Esophagus (tissue), 2 donors: ENCODE results near the gene RAB3IL1. TPM values are rescaled to one million over a fixed set of nuclear protein-coding genes. Genes with fewer than 3 reads are reported as not detected.
A peak's percentile ranks its signal among the peaks of the same experiment; 100 is the strongest.
"Not testable (repeated sequence)": the region's sequence is repeated elsewhere in the genome, so short reads cannot be mapped to it uniquely, and the experiment has no call there.

ENCODE experiments used
- H3K27ac ChIP-seq, 2 donors: one replicate each; pipeline ENCODE4 v1.5.1; 2013; ENCODE audit warnings: low read depth in 2 of 2, mild to moderate bottlenecking in 2 of 2, inconsistent platforms in 1 of 2, low read length in 1 of 2, moderate library complexity in 1 of 2
- H3K27me3 ChIP-seq, 2 donors: one replicate each; pipeline ENCODE4 v1.6.1; 2013; ENCODE audit warnings: low read length in 2 of 2, control low read depth in 1 of 2, mild to moderate bottlenecking in 1 of 2; ENCODE audit not compliant: insufficient read depth in 2 of 2, control insufficient read depth in 1 of 2
- H3K36me3 ChIP-seq, 2 donors: one replicate each; pipeline ENCODE4 v1.6.1; 2013; ENCODE audit warnings: low read length in 1 of 2; ENCODE audit not compliant: control insufficient read depth in 2 of 2, insufficient read depth in 2 of 2
- H3K4me1 ChIP-seq, 2 donors: one replicate each; pipeline ENCODE4 v1.6.1; 2013; ENCODE audit warnings: low read length in 1 of 2; ENCODE audit not compliant: control insufficient read depth in 2 of 2, insufficient read depth in 2 of 2
- H3K4me3 ChIP-seq, 2 donors: one replicate each; pipeline ENCODE4 v1.5.1; 2013; ENCODE audit warnings: low read length in 2 of 2, mild to moderate bottlenecking in 2 of 2, low read depth in 1 of 2, moderate library complexity in 1 of 2
- H3K9me3 ChIP-seq, 2 donors: one replicate each; pipeline ENCODE4 v1.6.1; 2013; ENCODE audit warnings: mild to moderate bottlenecking in 2 of 2, low read depth in 1 of 2, low read length in 1 of 2, moderate library complexity in 1 of 2; ENCODE audit not compliant: control insufficient read depth in 2 of 2, insufficient read depth in 1 of 2
- WGBS, 2 donors: extraction: QIAGEN DNeasy Blood & Tissue Kit; methylation state at CpG; one replicate each; pipeline ENCODE4 v1.1.7; 2013; 5-methylcytosine and 5-hydroxymethylcytosine counted together
- polyA plus RNA-seq, 2 donors: library from polyadenylated mRNA; stranded (reverse); fragments of 200-250 nt; gene quantifications; one replicate each; pipeline ENCODE4 v1.2.3, GENCODE V29; 2013
- donor health status: healthy with polysubstance abuse.
- donor health status: Bipolar disorder and iron deficiency.

Gene RAB3IL1
- polyA plus RNA-seq, 2 donors, result 1.4 to 2.1 TPM

GRCh38 chr11:61954106-61954850 lies 36.9 kb upstream of the RAB3IL1 start:
- Histone ChIP-seq H3K27ac (peak overlapping the region; percentile 60 to 64), H3K36me3 (no peaks in the 10 kb centered on the region), H3K4me1 (peaks cover 0 to 4% of the 10 kb centered on the region in 2 donors), H3K27me3 (peaks cover 0 to 3% of the 10 kb centered on the region in 2 donors), H3K4me3 (no peak overlapping the region), H3K9me3 (no peaks in the 10 kb centered on the region)
- 94 to 95% methylated on average over 9 of the region's 9 CpGs for WGBS, 2 donors

GRCh38 chr11:61953632-61954031 lies 36.3 kb upstream of the RAB3IL1 start:
- H3K27me3 ChIP-seq, H3K4me3 ChIP-seq, H3K4me1 ChIP-seq, H3K36me3 ChIP-seq, H3K9me3 ChIP-seq, H3K27ac ChIP-seq: not testable (repeated sequence)
- WGBS, 2 donors, result 91 to 95% methylated on average over 5 of the region's 5 CpGs

- Histone ChIP-seq H3K9me3 (no peaks in the 10 kb centered on the region), H3K4me3 (no peak overlapping the region), H3K36me3 (no peaks in the 10 kb centered on the region), H3K27ac (no peak overlapping the region), H3K27me3 (peaks cover 0 to 3% of the 10 kb centered on the region in 2 donors), H3K4me1 (peaks cover 0 to 4% of the 10 kb centered on the region in 2 donors)
- 89 to 94% methylated on average over 3 of the region's 3 CpGs for WGBS, 2 donors
Observed at GRCh38 chr11:61952882-61953281, 35.5 kb upstream of the RAB3IL1 start.

GRCh38 chr11:61951484-61952135 lies 34.2 kb upstream of the RAB3IL1 start:
- H3K4me3 ChIP-seq, result no peak overlapping the region
- peaks cover 0 to 4% of the 10 kb centered on the region in 2 donors for H3K4me1 ChIP-seq
- H3K9me3 ChIP-seq, result no peaks in the 10 kb centered on the region
- H3K27ac ChIP-seq, result no peak overlapping the region
- 92 to 94% methylated on average over 11 of the region's 11 CpGs for WGBS, 2 donors
- peaks cover 0 to 3% of the 10 kb centered on the region in 2 donors for H3K27me3 ChIP-seq
- H3K36me3 ChIP-seq, result no peaks in the 10 kb centered on the region

- no peaks in the 10 kb centered on the region for H3K36me3 ChIP-seq
- H3K27me3 ChIP-seq, result peaks cover 0 to 3% of the 10 kb centered on the region in 2 donors
- no peaks in the 10 kb centered on the region for H3K9me3 ChIP-seq
- no peaks in the 10 kb centered on the region for H3K4me1 ChIP-seq
- peak within 1 kb of the TSS in 1 of 2 donors; percentile 34 for H3K27ac ChIP-seq
- H3K4me3 ChIP-seq, result no peak within 1 kb of the TSS
- 89 to 90% methylated on average over 8 of the region's 8 CpGs for WGBS, 2 donors
Observed at GRCh38 chr11:61950035-61950547, 32.7 kb upstream of the RAB3IL1 start, which contains the start of gene BEST1. TSS of gene BEST1 (plus strand) at chr11:61950351. CDS start at chr11:61951807, 1,456 bp downstream.

DNA sequence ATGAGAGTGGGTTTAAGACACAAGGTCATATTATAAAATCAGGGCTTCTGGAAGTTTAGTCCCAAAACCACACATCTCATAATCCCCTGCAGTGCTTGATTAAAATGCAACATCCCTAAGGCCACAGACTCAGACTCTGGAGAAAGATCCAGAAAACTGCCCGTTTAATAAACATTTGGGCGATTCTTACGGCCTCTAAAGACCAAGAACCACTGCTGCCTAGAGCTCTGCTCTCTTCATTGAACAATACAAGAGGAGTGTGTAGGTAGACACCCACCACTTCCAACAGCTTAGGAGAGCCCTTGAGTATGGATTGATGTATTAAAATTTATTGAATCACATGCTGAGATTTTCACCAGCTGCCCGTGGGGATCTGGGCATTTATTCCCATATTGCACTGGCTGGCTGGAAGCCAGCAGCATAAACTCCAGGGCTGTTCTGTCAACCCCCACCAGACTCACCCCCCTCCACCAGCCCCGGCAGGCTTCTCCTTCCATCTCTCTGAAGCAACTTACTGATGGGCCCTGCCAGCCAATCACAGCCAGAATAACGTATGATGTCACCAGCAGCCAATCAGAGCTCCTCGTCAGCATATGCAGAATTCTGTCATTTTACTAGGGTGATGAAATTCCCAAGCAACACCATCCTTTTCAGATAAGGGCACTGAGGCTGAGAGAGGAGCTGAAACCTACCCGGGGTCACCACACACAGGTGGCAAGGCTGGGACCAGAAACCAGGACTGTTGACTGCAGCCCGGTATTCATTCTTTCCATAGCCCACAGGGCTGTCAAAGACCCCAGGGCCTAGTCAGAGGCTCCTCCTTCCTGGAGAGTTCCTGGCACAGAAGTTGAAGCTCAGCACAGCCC lies 32.0 kb upstream of the RAB3IL1 start:
- no peaks in the 10 kb centered on the region for H3K4me1 ChIP-seq
- H3K36me3 ChIP-seq, result no peaks in the 10 kb centered on the region
- no peaks in the 10 kb centered on the region for H3K27me3 ChIP-seq
- peak overlapping the region in 1 of 2 donors; percentile 34 for H3K27ac ChIP-seq
- H3K4me3 ChIP-seq, result no peak overlapping the region
- WGBS, 2 donors, result 53% methylated on average over 9 of the region's 9 CpGs
- no peaks in the 10 kb centered on the region for H3K9me3 ChIP-seq

DNA sequence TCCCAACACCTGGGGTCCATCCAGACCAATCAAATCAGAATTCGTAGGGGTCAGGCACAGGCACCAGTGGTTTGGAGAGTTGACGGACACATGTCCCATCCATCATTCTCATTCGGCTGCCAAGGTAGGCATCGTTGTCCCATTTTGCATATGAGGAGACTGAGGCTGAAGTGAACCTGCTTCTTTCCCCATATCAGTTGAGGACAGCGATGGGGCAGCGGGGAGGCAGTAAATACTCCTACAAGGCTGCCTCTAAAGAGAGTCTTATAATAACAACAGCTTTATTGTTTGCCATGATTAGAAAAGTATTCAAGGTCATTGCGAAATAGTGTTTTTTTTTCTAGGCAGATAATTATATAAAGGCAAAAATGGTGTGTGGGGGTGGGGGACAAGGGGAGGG lies 31.1 kb upstream of the RAB3IL1 start:
- H3K4me1 ChIP-seq, result no peaks in the 10 kb centered on the region
- H3K4me3 ChIP-seq, result no peak overlapping the region
- no peak overlapping the region for H3K27ac ChIP-seq
- WGBS, 2 donors, result 70 to 83% methylated on average over 7 of the region's 7 CpGs
- no peaks in the 10 kb centered on the region for H3K27me3 ChIP-seq
- H3K36me3 ChIP-seq, result no peaks in the 10 kb centered on the region
- H3K9me3 ChIP-seq, result no peaks in the 10 kb centered on the region

DNA sequence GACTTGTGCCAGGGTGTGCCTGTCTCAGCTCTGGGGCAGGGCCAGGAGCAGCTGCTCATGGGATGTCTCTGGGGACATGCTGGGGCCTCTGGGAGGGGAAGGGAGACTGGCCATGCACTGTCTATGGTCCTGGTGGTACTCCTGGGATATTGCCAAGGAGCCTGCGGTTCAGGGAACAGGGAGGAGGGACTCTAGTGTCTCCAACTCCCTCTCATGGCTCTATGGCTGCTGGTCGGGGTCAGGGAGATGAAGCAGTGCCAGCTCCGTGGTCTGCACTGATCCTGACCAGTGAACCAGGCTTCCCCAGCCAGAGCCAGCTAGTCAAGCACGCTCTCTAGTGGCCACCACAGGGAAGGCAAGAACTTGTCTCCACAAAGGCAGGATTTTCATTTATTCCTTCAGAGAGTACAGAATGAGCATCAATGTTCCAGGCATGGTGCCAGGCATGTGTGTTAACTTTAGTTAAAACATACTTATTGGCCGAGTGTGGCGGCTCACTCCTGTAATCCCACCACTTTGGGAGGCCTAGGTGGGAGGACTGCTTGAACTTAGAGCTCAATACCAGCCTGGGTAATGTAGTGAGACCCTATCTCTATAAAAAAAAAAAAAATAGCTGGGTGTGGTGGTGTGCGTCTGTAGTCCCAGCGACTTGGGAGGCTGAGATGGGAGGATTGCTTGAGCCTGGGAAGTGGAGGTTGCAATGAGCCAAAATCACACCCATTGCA lies 30.3 kb upstream of the RAB3IL1 start:
- H3K36me3 ChIP-seq, result no peaks in the 10 kb centered on the region
- 5% methylated on average over 8 of the region's 8 CpGs for WGBS, 2 donors
- no peaks in the 10 kb centered on the region for H3K9me3 ChIP-seq
- no peaks in the 10 kb centered on the region for H3K27me3 ChIP-seq
- H3K4me3 ChIP-seq, result no peak overlapping the region
- no peak overlapping the region for H3K27ac ChIP-seq
- H3K4me1 ChIP-seq, result no peaks in the 10 kb centered on the region

- 94 to 96% methylated on average over 5 of the region's 5 CpGs for WGBS, 2 donors
- Histone ChIP-seq H3K27ac (no peak overlapping the region), H3K9me3 (no peaks in the 10 kb centered on the region)
Observed at GRCh38 chr11:61946894-61947293, 29.5 kb upstream of the RAB3IL1 start.

More at GRCh38 chr11:61946894-61947293, 29.5 kb upstream of the RAB3IL1 start:
- H3K36me3 ChIP-seq, result no peaks in the 10 kb centered on the region
- H3K27me3 ChIP-seq, result no peaks in the 10 kb centered on the region
- H3K4me3 ChIP-seq, result no peak overlapping the region
- no peaks in the 10 kb centered on the region for H3K4me1 ChIP-seq
